HepG2 (cell line): ENCODE results near the gene AHCY. TPM values are rescaled to one million over a fixed set of nuclear protein-coding genes. Genes with fewer than 3 reads are reported as not detected.

Source experiments
- MBD4 ChIP-seq: IDR thresholded peaks from 2 replicates; pipeline ENCODE4 v1.6.1; 2012; ENCODE audit warnings: low read length, inconsistent platforms, borderline replicate concordance
- MBNL3 ChIP-seq: fragments of 250-450 bp; sonication (Bioruptor Pico); conservative IDR thresholded peaks from 2 replicates; pipeline ENCODE4 v1.8.0; 2022; ENCODE audit warnings: mild to moderate bottlenecking, inconsistent platforms
- ONECUT2 ChIP-seq: sonication (generic); formaldehyde crosslinking; IDR thresholded peaks from 2 replicates; pipeline ENCODE4 v1.4.0; 2020; ENCODE audit warnings: missing genetic modification reagents
- PCBP2 ChIP-seq: fragments of 200-400 bp; formaldehyde crosslinking; optimal IDR thresholded peaks from 2 replicates; pipeline ENCODE3; 2018; ENCODE audit warnings: low read length, low read depth; ENCODE audit not compliant: poor library complexity, severe bottlenecking
- PRPF4 ChIP-seq: fragments of 200-400 bp; formaldehyde crosslinking; IDR thresholded peaks from 2 replicates; pipeline ENCODE4 v1.6.1; 2016; ENCODE audit warnings: low read length, low read depth; ENCODE audit not compliant: poor library complexity, severe bottlenecking
- ZFP37 ChIP-seq: sonication (generic); formaldehyde crosslinking; IDR thresholded peaks from 2 replicates; pipeline ENCODE4 v1.4.0; 2020; ENCODE audit warnings: missing genetic modification reagents, borderline replicate concordance
- ZNF775 ChIP-seq: sonication (generic); formaldehyde crosslinking; IDR thresholded peaks from 2 replicates; pipeline ENCODE4 v1.4.0; 2020; ENCODE audit warnings: missing genetic modification reagents, mild to moderate bottlenecking, moderate library complexity, borderline replicate concordance
- polyA plus RNA-seq, 8 experiments: library from polyadenylated mRNA; depleted of rRNA in 3 of 8; stranded (reverse) in 7 of 8; unstranded in 1 of 8; fragments of >200 nt; fragmentation: Illumina TruSeq in 4 of 8; extraction: Trizol in 4 of 8; gene quantifications; 2 replicates each; pipeline versions ENCODE4 v1.2.1 to v1.2.3, GENCODE V29; 2011 to 2016; ENCODE audit warnings: low read depth in 4 of 8, missing spikeins in 1 of 8, mixed read lengths in 1 of 8; ENCODE audit not compliant: insufficient read depth in 1 of 8
- total RNA-seq, 5 experiments: library from RNA; depleted of rRNA; stranded (reverse); fragments of >200 nt; fragmentation: Illumina TruSeq; extraction: Trizol; gene quantifications; 2 replicates each; pipeline ENCODE4 v1.2.3, GENCODE V29; 2016; ENCODE audit warnings: low read depth in 1 of 5
- TF ChIP-seq, protein P1 (sequence below): sonication (generic); formaldehyde crosslinking; IDR thresholded peaks from 2 replicates; pipeline ENCODE4 v1.4.0; 2020; ENCODE audit warnings: missing genetic modification reagents
- TF ChIP-seq, protein P2 (sequence below), 2 experiments: sonication (generic) in 1 of 2; formaldehyde crosslinking in 1 of 2; IDR thresholded peaks; 2 replicates each; pipeline versions ENCODE4 v1.4.0 to v1.6.1; 2016 to 2020; ENCODE audit warnings: borderline replicate concordance in 1 of 2, low read depth in 1 of 2, mild to moderate bottlenecking in 1 of 2, missing genetic modification reagents in 1 of 2
- TF ChIP-seq, protein P3 (sequence below): sonication (generic); formaldehyde crosslinking; IDR thresholded peaks from 2 replicates; pipeline ENCODE4 v1.4.0; 2020; ENCODE audit warnings: low read depth, missing genetic modification reagents
- TF ChIP-seq, protein P4 (sequence below): sonication (generic); formaldehyde crosslinking; IDR thresholded peaks from 2 replicates; pipeline ENCODE4 v1.5.0; 2020; ENCODE audit warnings: missing genetic modification reagents, mild to moderate bottlenecking, borderline replicate concordance

AHCY gene
- total and polyA plus RNA-seq, 2 of the 13 experiments (the other 11 are each of a cell fraction or from before 2014, with no cell fraction given) = 407 to 419 TPM

GRCh38 chr20:34310481-34311117 is 7.4 kb upstream of the AHCY start (continued):
- TF ChIP-seq ONECUT2 (CRISPR knock-in tag) (peak; percentile 37; the same call in 1 of the 2 replicates), ZNF775 (CRISPR knock-in tag) (no peak), MBD4 (0 out of 2 replicates have a peak, but pooled peaks have one; percentile 64), PCBP2 (no peak), ZFP37 (CRISPR knock-in tag) (no peak), MBNL3 (no peak), PRPF4 (no peak)
- TF ChIP-seq, protein P1, sequence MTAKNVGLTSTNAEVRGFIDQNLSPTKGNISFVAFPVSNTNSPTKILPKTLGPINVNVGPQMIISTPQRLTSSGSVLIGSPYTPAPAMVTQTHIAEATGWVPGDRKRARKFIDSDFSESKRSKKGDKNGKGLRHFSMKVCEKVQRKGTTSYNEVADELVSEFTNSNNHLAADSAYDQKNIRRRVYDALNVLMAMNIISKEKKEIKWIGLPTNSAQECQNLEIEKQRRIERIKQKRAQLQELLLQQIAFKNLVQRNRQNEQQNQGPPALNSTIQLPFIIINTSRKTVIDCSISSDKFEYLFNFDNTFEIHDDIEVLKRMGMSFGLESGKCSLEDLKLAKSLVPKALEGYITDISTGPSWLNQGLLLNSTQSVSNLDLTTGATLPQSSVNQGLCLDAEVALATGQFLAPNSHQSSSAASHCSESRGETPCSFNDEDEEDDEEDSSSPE (CRISPR knock-in tag) = peak; percentile 52; the same call in 1 of the 2 replicates
- TF ChIP-seq, protein P2, sequence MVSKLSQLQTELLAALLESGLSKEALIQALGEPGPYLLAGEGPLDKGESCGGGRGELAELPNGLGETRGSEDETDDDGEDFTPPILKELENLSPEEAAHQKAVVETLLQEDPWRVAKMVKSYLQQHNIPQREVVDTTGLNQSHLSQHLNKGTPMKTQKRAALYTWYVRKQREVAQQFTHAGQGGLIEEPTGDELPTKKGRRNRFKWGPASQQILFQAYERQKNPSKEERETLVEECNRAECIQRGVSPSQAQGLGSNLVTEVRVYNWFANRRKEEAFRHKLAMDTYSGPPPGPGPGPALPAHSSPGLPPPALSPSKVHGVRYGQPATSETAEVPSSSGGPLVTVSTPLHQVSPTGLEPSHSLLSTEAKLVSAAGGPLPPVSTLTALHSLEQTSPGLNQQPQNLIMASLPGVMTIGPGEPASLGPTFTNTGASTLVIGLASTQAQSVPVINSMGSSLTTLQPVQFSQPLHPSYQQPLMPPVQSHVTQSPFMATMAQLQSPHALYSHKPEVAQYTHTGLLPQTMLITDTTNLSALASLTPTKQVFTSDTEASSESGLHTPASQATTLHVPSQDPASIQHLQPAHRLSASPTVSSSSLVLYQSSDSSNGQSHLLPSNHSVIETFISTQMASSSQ (IDR thresholded peaks at IDR 0.05; ENCODE audit: low read depth) = peak; percentile 64; the same call in 1 of the 2 replicates
- TF ChIP-seq, protein P2 (CRISPR knock-in tag; IDR thresholded peaks at IDR 0.05; ENCODE audit: borderline replicate concordance) = peak; percentile 69; the same call in 1 of the 2 replicates
- TF ChIP-seq, protein P3, sequence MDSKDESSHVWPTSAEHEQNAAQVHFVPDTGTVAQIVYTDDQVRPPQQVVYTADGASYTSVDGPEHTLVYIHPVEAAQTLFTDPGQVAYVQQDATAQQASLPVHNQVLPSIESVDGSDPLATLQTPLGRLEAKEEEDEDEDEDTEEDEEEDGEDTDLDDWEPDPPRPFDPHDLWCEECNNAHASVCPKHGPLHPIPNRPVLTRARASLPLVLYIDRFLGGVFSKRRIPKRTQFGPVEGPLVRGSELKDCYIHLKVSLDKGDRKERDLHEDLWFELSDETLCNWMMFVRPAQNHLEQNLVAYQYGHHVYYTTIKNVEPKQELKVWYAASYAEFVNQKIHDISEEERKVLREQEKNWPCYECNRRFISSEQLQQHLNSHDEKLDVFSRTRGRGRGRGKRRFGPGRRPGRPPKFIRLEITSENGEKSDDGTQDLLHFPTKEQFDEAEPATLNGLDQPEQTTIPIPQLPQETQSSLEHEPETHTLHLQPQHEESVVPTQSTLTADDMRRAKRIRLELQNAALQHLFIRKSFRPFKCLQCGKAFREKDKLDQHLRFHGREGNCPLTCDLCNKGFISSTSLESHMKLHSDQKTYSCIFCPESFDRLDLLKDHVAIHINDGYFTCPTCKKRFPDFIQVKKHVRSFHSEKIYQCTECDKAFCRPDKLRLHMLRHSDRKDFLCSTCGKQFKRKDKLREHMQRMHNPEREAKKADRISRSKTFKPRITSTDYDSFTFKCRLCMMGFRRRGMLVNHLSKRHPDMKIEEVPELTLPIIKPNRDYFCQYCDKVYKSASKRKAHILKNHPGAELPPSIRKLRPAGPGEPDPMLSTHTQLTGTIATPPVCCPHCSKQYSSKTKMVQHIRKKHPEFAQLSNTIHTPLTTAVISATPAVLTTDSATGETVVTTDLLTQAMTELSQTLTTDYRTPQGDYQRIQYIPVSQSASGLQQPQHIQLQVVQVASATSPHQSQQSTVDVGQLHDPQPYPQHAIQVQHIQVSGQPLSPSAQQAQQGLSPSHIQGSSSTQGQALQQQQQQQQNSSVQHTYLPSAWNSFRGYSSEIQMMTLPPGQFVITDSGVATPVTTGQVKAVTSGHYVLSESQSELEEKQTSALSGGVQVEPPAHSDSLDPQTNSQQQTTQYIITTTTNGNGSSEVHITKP (CRISPR knock-in tag) = peak; percentile 83; the same call in 1 of the 2 replicates
- TF ChIP-seq, protein P4, sequence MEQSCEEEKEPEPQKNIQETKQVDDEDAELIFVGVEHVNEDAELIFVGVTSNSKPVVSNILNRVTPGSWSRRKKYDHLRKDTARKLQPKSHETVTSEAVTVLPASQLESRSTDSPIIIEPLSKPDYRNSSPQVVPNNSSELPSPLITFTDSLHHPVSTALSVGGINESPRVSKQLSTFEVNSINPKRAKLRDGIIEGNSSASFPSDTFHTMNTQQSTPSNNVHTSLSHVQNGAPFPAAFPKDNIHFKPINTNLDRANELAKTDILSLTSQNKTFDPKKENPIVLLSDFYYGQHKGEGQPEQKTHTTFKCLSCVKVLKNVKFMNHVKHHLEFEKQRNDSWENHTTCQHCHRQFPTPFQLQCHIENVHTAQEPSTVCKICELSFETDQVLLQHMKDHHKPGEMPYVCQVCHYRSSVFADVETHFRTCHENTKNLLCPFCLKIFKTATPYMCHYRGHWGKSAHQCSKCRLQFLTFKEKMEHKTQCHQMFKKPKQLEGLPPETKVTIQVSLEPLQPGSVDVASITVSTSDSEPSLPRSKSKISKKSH (CRISPR knock-in tag) = peak; percentile 84; the same call in 1 of the 2 replicates
